Adipose tissue (tissue), 3 donors: ENCODE measurements around the gene INPP4B. TPM values are rescaled to one million over a fixed set of nuclear protein-coding genes. Genes with fewer than 3 reads are reported as not detected.

ENCODE experiments used
- H3K27ac ChIP-seq: one replicate; pipeline ENCODE4 v1.5.1; 2013; ENCODE audit warnings: low read depth, low read length
- WGBS, 3 donors: extraction: QIAGEN DNeasy Blood & Tissue Kit; methylation state at CpG; one replicate each; pipeline ENCODE4 v1.1.7; 2013; 5-methylcytosine and 5-hydroxymethylcytosine counted together
- polyA plus RNA-seq, 3 donors: library from polyadenylated mRNA; stranded (reverse); fragments of 200-250 nt; gene quantifications; one replicate each; pipeline ENCODE4 v1.2.3, GENCODE V29; 2013
- donor health status: healthy with polysubstance abuse.
- donor health status: Bipolar disorder and iron deficiency.
- donor health status: healthy.

Gene INPP4B
- polyA plus RNA-seq, 3 donors, result 1.5 to 2.9 (median 2.4) TPM

DNA sequence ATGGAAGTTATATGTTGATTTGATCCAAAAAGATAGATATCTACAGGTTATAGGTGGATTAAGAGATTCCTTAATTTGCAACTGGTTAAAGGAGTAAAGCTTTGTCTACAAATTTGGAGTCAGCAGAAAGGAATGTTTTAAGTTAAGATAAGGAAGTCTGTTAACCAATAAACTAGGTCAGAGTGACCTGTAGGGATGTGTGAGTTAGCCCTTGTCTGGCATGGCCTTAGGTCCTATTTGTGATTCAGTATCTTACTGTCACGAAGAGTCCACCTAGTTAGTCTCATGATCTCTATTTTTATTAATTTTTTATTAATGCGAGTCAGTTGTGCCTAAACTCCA is 230.8 kb downstream of the INPP4B start:
- no peak overlapping the region for H3K27ac ChIP-seq
- 74 to 82% (median 75%) methylated on average over 2 of the region's 2 CpGs for WGBS, 3 donors

DNA sequence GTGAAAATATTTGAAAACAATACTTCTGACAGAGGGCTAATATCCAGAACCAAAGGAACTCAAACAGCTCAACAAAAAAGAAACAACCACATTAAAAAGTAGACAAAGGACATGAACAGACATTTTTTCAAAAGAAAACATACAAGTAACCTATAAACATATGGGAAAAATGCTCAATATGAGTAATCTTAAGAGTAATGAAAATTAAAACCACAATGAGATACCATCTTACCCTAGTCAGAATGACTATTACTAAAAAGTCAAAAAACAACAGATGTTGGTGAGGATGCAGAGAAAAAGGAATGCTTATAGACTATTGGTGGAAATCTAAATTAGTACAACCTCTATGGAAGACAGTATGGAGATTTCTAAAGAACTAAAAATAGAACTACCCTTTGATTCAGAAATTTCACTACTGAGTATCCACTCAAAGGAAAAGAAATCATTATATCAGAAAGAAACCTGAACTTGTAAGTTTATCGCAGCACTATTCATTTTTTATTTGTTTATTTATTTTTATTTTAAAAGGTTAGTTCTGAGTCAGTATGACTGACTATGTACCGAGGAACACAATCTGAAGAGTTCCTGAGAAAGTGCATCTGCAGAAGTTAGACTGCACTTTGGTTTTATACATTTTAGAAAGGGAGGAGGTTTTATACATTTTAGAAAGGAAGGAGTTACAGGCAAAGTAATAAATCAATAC is 231.3 kb downstream of the INPP4B start:
- H3K27ac ChIP-seq, result no peak overlapping the region
- 91 to 93% (median 91%) methylated on average over 2 of the region's 2 CpGs for WGBS, 3 donors

- 58 to 79% (median 79%) methylated on average over 1 of the region's 1 CpG for WGBS, 3 donors
- H3K27ac ChIP-seq, result no peak overlapping the region
Measured at GRCh38 chr4:142607976-142608375, 238.1 kb downstream of the INPP4B start.

DNA sequence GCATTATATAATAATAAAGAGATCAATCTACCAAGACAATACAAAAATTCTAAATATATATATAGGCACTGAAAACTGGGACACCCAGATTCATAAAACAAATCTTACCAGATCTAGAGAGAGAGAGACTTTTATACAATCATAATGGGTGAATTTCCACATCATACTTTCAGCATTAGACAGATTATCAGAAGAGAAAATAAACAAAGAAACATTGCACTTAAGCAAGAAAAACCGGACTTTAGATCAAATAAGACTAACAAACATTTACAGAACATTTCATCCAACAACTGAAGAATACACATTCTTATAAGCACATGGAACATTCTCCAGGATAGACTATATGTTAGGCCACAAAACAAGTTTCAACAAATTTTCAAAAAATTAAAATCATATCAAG is 245.1 kb downstream of the INPP4B start:
- no peak overlapping the region for H3K27ac ChIP-seq
- 18 to 84% (median 82%) methylated on average over 1 of the region's 1 CpG for WGBS, 3 donors

- no peak overlapping the region for H3K27ac ChIP-seq
Measured at GRCh38 chr4:142598132-142598531, 248.0 kb downstream of the INPP4B start.

GRCh38 chr4:142596595-142596994 is 249.5 kb downstream of the INPP4B start:
- no peak overlapping the region for H3K27ac ChIP-seq
- 60 to 93% (median 89%) methylated on average over 3 of the region's 3 CpGs for WGBS, 3 donors

- H3K27ac ChIP-seq, result no peak overlapping the region
- 92 to 95% (median 93%) methylated on average over 2 of the region's 2 CpGs for WGBS, 3 donors
Measured at GRCh38 chr4:142596121-142596520, 250.0 kb downstream of the INPP4B start.

DNA sequence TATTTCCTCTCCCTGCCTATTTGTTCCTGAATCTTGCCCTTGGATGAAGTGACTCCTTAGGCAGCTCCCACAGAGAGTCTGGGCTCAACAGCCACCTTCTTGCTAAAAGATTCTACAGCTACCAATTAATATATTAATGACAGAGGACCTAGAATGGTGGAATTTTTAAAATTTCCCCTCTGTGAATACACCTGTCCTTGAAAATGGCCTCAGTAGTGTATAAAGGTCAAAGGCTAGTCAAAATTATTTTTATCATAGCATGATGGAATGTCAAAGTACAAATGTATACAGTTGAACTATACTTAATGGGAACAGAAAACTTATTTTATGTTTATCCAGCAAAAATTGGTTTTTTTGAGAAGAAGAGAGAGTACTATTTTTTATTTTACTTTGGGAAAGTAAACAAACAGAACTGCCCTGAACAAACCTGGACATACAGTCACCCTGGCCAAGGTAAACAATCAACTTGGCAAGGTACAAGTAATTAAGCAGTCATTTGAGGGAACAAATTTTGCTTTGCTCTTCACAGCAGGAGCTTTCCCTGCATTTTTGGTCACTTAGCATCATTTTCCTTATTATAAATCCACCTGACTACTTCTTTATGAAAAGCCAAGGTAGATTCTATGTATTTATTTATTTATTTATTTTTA is 250.8 kb downstream of the INPP4B start:
- no peak overlapping the region for H3K27ac ChIP-seq

GRCh38 chr4:142585411-142585810 is 260.7 kb downstream of the INPP4B start:
- WGBS, 3 donors, result 76 to 90% (median 81%) methylated on average over 1 of the region's 1 CpG
- H3K27ac ChIP-seq, result no peak overlapping the region

DNA sequence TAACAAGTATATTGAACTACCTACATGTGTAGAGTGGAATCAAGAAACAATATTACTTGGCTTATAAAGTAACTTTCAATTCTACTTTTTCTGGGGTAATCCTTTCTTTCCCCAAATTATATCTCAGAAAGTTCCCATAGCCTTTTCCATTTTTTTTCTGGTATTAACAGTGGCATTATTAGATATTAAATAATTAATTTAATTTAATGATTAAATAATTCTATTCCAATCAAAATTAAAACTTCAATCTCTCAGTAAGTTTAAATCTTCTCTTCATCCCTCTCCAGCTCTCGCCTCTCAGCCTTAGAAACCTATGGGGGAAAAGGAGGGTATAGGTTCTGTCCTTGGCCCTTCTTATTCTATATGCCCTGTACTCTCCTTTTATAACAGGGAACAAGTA is 262.4 kb downstream of the INPP4B start:
- 92 to 100% (median 96%) methylated on average over 1 of the region's 1 CpG for WGBS, 3 donors
- no peak overlapping the region for H3K27ac ChIP-seq

- 67 to 76% (median 74%) methylated on average over 1 of the region's 1 CpG for WGBS, 3 donors
- no peak overlapping the region for H3K27ac ChIP-seq
Measured at GRCh38 chr4:142582340-142582739, 263.8 kb downstream of the INPP4B start.

DNA sequence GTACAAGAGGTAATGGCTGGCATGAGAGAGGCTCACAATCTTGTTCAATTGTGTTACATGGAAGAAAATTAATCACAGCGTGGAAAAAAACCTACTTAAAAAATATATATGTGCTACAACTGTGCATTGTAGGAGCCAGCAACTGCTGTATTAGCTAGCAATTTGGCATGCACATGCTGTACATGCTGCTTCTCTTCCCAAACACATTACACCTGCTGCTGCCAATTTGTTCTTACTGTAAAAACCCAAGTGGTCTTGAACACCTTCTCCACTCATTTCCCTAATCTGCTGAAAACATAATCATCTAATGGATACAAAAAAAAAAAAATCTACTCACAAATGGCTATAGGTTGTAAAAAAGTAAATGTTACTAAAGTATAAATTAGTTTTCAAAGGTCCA is 264.2 kb downstream of the INPP4B start:
- 90 to 96% (median 92%) methylated on average over 1 of the region's 1 CpG for WGBS, 3 donors

DNA sequence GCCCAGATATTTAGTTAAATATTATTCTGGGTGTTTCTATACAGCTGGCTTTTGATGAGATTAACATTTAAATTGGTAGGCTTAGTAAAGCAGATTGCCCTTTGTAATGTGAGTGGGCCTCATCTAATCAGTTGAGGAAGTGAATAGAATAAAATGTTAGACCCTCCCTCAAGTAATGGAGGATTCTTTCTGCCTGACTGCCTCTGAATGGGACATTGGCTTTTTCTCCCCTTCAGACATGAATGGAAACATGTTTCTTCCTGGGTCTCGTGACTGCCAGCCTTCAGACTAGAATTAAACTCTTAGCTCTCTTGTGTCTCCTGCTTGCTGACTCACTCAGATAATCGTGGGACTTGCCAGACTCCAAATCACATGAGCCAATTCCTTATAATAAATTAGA is 266.7 kb downstream of the INPP4B start:
- WGBS, 3 donors, result 72 to 78% (median 73%) methylated on average over 2 of the region's 2 CpGs

More for the DNA sequence above, 264.2 kb downstream of the INPP4B start:
- H3K27ac ChIP-seq, result no peak overlapping the region

GRCh38 chr4:142574306-142574705 is 271.8 kb downstream of the INPP4B start:
- no peak overlapping the region for H3K27ac ChIP-seq
- WGBS, 3 donors, result 88 to 96% (median 93%) methylated on average over 3 of the region's 3 CpGs

More for the DNA sequence above, 266.7 kb downstream of the INPP4B start:
- H3K27ac ChIP-seq, result no peak overlapping the region

DNA sequence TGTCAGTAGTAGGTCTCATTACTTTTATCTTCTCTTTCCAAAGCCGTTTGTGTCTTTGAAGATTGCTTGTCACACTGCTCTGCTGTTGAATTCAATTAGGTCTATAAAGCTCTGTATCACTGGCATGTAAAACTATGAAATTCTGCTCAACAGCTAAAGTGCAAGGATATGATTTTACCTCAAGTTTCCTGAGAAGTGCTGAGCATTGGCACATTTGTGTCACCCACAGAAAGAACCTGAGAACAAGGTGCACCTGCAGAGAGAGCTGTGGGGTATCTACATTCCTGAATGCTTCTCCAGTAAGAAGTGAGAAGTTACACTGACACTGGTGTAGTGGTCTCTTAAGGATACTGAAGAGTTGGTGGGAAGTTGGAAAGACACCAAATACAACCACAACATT is 274.0 kb downstream of the INPP4B start:
- WGBS, 3 donors, result 63 to 79% (median 78%) methylated on average over 1 of the region's 1 CpG
- no peak overlapping the region for H3K27ac ChIP-seq

- no peak overlapping the region for H3K27ac ChIP-seq
- WGBS, 3 donors, result 22 to 37% (median 32%) methylated on average over 4 of the region's 4 CpGs
Measured at GRCh38 chr4:142567620-142568451, 278.3 kb downstream of the INPP4B start.

DNA sequence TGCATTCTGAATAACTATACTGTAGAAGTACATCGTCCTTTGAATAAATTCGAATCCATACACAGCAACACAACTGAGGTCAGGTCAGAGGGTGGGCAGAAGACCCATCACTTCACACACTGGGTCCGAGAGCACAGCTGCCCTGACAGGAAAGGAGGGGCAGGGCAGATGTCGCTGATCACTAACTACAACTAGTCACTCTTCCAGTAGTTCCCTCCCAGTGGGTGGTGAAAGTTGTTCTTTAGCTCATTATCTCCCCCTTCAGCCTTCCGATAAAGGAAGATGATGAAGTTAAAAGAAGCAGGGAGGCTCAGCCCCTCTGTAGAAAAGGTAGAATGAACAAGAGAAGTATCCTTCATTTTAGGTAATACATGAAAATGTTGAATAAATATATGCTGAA is 278.9 kb downstream of the INPP4B start:
- no peak overlapping the region for H3K27ac ChIP-seq
- WGBS, 3 donors, result 45 to 61% (median 47%) methylated on average over 5 of the region's 5 CpGs

DNA sequence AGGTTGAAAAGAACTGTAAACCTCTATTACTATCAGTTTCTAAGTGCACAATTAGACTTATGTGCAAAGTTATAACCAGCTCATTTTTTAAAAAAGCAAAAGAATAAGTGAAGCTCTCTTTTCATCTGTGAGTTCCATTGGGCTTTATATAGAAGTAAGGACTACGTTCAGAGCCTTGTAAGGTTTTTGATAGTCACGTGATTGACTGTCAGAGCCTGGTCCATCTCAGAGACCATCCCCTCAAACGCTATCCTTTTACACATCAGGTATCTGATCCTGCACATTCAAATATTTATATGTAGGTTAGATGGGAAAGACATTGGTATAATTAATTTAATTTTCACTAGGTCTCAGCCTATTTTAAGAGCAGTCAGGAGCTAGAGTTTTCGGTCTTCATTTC is 279.3 kb downstream of the INPP4B start:
- WGBS, 3 donors, result 63 to 74% (median 73%) methylated on average over 4 of the region's 4 CpGs
- no peak overlapping the region for H3K27ac ChIP-seq

DNA sequence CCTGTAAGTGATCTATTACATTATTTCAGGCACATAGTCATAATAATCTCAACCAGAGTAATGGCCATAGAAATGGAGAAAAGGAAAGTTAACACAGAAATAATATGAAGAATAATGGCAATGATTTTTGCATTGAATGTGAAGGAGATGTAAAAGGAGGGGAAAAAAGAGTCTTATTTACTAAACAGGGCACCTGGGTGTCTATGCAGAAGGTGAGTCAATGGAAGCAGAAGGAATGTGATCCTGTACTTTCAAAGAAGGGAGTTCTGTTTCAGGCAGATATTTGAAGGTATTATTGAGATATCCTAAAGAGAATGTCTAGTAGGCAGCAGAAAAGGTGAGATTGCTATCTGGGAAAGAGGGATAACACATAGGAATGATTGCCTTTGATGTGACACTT is 279.9 kb downstream of the INPP4B start:
- H3K27ac ChIP-seq, result no peak overlapping the region

DNA sequence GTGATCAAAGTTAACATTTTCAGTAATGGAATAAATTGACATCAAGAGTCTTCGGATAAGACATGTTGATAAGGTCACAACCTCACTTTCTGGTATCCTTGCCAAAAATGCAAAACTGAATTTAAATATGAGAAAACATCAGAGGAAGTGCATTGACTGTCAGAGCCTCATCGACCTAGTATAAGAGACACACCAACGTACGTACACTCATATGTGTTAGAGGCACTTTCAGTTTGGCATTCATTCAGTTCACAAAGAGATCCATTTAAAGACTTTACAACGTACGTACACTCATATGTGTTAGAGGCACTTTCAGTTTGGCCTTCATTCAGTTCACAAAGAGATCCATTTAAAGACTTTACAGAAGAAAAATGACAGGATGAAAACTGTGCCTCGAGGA is 280.3 kb downstream of the INPP4B start:
- H3K27ac ChIP-seq, result no peak overlapping the region
- 71 to 74% (median 73%) methylated on average over 7 of the region's 7 CpGs for WGBS, 3 donors
